Right forelimb (tissue), 1 donor: ENCODE results near the gene COL12A1.

Experiments
- DNase-seq: peaks from one replicate; pipeline ENCODE4 v3.0.0-alpha.2; 2018

The COL12A1 gene

DNA sequence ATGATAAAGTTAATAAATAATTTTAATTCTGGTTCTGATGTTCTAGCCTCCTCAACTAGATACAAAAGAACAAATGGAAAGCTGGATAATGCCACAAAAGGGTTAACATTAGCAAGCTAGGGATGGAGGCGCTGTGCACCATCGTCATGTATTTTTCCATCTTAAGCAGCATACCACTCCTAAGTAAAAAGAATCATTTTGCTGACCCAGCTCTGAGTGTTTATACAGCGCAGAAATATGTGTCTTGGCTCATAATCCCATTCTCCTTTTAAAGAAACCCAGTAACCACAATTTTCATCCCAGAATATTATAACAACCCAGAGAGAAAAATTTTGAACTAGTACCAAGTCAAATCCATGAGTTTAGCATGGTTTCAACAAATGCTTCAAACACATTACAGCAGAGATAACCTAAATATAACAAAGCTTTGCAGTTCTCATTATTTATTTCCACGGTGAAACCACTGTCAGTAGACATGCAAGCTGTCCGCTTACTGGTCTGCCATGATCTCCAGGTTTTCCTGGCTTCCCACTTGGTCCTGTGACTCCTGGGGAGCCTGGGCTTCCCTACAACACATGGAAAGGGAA lies 111.1 kb downstream of the COL12A1 start:
- DNase-seq = no peak

DNA sequence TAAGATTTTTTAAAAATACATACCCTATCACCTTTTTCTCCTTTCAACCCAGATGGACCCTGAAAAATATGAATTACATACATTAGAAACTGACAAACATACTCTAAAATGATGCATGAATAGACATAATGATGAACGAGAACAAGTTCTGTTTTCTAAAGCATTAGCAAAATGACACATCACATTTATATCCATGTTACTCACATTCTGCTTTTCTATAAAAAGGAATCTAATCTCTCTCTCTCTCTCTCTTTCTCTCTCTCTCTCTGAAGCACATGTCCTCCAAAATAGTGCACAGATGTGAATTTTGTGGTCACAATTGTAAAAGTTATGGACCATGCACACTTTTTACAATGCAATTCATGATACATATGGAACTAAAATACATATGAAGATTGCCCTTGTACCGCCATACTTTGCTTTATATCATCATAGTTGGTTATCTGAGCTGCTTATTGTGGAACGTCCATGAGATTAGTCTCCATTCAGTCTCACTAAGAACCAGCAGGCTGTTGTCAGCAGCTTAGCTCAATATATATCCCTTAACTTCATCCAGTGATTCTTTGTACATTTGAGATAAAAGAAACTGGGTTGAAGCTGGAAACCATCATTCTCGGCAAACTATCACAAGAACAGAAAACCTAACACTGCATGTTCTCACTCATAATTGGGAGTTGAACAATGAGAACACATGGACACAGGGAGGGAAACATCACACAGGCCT lies 114.2 kb downstream of the COL12A1 start:
- no peak for DNase-seq

DNA sequence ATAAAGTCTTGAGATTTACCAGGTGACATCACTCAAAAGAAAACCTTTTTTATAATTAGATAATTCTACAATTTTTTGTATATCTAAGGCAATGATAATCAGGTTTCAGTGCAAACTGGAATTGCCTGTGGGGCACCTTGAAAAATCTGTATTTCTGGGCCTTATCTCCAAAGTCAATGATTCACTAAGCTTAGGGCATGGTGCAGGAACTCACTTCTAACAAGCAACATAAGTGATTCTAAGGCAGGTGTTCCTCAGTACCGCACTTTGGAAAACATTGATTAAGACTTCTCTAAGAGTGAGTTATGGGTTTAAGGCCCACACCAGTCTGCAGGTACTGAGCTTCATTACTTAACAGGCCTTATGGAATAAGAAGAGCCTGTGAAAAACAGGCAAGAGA lies 115.3 kb downstream of the COL12A1 start:
- DNase-seq = no peak

DNA sequence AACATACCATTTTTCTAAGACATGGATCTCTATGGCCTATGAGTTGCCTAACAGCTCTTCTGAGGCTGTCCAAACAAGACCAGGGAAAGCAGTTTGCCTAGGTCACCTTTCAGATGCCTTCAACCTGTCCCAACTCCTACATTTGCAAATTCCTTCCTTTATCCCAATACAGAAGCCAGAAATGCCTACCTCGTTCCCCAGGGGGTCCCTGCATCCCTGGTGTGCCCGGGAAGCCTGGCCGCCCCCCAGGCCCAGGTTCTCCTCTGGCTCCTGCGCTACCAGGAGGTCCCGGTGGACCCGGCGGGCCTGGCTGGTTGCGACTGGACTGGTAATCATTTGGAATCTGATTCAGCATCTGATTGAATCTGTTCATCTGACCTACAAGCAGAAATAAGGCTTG lies 115.9 kb downstream of the COL12A1 start:
- no peak for DNase-seq

DNA sequence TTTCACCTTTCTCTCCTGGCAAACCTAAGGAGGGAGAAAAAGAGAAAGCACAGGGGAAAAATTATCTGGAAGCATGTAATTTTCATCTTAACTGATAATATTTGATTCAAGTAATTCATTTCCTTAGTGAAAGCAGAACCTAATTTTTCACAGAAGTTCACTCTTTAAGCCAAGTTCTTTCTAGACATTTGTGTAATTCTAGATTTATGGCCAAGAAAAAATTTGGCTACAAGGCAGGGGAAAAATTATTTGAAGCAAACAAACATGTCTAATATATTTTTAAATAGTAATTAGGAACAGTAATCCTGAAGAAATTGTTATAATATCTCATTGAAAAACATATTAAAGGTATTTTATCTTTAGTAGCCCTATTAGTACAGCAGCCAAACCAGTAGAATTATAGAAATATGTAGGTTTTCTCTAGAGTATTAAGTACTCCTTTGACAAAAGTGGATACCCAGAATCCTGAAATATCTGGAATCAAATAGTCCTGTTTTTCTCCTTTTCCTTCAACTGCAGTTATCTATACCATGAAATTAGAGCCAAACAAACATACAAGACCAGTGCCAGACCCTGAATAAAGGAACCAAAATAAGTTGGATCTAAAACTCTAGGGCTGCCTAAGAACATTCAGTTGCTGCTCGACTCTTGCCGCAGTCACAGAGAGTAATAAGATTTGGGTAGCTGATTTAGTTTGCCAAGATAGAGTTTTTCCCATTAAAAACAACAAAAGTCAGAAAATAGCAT lies 116.5 kb downstream of the COL12A1 start:
- DNase-seq = no peak

DNA sequence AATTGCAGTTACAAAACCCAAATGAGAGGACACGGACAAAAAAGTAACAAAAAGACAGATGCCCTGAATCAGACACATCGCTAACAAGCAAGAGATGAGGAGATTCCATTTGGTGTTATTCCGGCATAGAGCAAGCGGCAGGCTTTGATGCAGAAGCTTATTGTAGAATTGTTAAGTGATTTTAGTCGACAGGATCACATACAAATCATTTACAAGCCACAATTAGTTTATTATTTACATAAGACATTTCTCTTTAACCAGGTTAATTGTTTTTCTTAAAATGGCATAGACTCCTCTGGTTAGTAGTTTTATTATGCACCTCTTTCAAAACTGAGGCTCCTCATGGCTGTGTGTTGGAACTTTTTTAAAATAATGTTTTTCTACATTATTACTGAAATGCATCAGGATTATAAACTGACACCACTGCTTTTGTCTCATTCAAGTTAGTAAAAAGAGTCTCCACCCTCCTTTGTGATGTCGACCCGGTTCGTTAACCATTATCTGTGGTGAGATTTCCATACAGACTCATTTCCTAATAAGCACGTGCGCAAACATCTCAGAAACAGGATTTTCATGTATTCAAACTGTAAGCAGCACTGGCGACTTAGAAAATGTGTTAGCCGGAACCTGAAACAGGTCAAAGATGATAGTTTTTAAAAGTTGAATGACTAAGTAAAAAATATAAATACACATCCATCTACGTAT lies 119.8 kb downstream of the COL12A1 start:
- no peak for DNase-seq

DNA sequence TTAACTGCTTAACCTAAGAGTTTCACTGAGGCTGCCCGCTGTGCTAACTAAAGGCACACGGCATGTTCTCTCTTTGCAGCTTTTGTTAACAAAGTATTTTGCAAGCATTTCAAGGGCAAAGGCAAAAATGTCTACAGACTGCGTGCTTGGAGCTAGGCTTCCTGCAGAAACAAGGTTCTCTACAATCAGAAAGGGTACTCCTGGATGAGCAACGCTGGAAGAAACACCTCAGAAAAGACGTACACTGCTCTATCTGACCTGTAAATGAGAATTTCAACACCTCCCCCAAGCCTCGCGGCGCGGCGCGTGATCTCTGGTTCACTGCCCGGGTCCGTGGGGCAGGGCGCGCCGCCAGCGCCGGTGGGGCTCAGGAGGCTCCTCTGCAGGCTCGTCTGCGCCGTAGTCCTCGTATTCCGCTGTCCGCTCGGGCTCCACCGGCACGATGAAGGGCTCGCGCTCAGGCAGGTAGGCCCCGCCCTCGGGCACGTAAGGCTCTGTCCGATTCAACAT lies 120.9 kb downstream of the COL12A1 start:
- no peak for DNase-seq

DNA sequence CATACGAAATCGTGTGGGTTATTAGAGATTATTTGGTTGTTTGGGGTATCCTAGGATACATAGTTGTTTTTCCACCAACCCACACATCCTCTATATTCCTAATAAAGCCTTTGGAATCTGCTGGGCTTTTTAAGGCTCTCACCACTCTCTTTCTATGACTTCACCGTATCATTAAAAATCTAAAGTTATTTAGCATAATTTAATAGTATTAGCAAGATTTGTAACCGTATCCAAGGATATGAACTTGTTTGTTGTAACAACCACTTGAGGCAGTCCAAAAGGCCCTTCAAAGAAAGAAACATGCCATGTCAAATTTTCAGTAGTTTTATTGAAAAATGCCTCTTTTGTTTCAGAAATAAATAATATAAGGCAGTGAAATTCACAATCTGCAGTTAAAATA lies 121.8 kb downstream of the COL12A1 start:
- no peak for DNase-seq

DNA sequence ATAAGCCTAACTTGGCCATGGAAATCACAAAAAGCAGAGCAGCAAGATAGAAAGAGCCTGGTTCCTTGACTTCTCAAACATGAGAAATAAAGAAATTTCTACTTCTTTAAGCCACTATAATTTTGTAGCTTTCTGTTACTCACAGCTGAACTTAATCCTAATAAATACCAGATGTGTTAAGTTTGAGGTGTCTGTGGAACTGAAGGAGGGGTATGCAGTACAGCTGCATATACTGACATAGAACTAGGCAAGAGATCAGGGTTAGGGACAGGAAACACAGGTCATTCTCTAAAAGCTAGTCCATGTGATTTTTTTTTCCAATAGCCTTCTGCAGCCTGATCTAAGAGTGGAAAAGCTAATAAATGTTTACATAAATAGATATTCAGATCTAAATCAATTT lies 123.9 kb downstream of the COL12A1 start:
- DNase-seq = no peak

DNA sequence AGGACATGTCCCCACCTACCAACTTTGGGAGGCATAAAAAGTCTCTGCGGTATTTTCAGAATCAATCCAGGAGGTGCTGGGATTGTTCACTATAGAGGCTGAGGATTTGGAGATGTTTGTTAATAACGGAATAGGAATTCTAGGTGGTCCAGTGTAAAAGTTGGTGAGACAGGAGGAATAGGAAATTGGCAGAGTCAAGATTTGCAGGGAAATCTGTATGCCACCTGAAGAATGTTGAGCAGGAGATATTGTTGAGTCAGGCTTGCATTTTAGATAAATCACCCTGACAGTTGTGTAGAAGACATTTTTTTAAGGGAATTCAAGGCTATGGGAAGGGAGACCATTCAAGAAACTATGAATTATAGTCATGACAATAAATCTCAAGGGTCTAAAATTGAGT lies 124.8 kb downstream of the COL12A1 start:
- no peak for DNase-seq

DNA sequence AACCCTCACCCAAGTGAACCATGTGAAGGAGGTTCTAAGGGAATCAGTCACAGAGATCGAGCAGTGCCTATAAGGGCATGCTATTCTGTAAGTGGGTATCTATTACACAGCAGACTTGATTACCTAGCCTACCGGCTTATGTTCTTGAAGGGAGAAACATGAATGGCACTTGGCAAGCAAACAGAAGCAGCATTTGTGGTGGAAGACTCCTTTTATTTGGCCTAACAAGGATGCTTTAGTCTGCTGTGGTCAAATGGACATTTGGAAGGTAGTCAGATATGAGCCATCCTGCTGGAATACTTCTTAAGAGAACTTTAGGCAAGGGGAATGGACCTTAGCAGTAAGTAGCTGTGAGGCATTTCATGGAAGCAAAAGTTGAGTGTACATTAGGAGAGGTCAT lies 126.3 kb downstream of the COL12A1 start:
- DNase-seq = no peak

DNA sequence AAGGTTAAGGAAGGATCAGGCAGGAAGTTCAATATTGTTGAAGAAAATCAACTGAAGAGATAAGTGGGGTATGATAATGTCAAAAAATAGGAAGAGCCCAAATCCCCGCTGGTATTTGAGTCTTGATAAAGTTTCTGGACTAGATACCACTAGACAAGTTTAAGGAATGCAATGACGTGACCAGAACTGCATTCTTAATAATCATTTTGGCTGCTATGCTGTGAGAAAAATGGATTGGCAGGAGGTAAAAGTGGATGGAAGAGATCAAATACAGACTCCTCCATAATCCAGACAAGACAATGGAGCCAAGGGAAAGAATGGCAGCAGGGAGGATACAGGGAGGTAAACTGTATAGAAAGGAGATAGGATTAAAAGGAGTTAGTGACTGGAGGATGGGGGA lies 128.2 kb downstream of the COL12A1 start:
- no peak for DNase-seq

DNA sequence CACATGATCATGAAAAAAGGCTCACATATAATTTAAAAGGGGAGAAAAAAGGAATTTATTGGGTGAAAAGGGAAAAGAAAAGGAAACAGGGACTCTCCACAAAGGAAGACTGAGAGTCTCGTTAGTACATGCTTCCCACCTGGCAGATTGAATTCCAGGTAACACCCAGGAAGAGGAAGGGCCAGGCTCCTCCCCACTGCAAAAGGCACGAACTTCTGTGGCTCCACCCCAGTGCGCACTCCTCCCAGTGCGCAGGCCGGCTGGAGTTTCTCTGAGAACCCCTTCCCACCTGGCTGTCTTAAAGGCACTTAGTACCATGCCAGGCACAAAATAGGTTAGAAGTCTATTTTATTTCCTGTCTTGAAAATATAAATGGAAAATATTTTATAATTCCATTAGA lies 129.8 kb downstream of the COL12A1 start:
- no peak for DNase-seq

DNA sequence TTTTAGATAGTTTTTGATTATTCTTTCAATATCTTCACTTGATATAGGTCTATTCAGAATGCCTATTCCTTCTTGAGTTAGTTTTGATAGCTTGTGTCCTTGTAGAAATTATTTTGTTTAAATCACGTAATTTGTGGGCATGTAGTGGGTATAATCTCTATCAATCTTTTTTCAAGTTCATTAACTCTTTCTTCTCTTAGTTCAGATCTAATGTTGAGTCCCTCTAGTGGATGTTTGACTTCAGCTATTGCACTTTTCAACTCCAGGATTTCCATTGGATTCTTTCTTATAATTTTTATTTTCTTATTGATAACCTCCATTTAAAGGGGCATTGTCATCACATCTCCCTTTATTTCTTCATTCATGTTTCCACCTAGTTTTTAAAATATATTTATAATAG lies 135.6 kb downstream of the COL12A1 start:
- DNase-seq = no peak

DNA sequence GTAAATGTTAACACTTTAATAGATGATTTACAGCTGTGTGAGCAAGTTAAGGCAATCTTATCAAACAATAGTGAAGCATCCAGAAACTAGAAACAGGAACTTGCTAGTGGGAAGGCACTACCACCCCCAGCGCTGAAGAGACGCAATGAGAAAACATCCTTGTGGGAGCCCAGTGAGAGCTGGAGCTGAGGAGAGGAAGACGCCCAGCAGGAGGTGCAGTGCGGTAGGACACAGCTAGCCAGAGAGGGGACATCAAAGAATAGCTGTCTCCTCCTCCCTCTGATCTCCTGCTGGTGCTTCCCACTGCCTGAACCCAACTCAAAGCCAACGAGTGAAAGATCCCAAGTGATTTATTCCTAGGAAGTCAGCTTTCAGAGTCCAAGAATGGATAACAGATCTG lies 140.3 kb downstream of the COL12A1 start:
- DNase-seq = no peak

DNA sequence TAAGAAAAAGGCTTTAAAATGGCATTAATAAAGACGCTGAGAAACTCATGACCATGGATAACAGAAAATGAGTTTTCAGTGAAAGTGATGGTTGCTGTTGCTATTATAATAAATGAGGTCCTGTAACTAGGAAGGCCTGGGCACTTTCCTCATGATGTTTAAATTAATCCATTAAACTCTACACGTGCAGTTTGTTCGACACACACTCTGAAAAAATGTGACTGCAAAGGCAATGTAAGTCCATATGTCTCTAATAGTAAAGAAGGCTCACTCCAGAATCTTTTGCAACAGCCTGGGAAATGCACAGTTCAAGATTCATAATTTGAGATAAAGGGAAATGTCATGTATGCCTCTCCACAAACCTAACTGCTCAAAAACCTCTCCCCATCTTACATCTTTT lies 153.4 kb downstream of the COL12A1 start:
- no peak for DNase-seq

DNA sequence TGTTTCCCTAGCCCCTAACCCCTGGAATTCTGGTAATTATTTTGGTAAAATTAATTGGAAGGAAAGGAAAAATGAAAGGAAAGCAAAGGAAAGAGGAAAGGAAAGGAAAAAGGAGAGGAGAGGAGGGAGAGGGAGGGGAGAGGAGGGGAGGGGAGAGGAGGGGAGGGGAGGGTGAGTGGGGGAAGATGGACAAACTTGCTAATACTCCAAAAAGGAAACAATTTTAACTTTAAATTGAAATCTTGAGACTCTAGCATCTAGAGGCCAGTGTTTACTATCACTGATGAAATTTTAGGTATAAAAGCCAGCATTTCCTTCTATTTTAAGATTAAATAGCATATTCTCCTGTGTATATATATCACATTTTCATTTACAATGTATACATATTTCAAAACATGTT lies 156.5 kb downstream of the COL12A1 start:
- no peak for DNase-seq

DNA sequence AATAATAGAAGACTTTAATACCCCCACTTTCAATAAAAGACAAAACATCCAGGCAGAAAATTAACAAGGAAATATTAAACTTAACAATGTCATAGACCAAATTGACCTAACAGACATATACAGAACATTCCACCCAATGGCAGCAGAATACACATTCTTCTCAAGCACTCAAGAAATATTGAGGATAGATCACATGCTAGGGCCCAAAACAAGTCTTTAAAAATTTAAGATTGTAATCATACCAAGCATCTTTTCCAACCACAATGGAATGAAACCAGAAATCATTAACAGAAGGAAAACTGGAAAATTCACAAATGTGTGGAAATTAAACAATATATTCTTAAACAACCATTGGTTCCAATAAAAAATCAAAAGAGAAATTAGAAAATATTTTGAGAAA lies 161.0 kb downstream of the COL12A1 start:
- no peak for DNase-seq

DNA sequence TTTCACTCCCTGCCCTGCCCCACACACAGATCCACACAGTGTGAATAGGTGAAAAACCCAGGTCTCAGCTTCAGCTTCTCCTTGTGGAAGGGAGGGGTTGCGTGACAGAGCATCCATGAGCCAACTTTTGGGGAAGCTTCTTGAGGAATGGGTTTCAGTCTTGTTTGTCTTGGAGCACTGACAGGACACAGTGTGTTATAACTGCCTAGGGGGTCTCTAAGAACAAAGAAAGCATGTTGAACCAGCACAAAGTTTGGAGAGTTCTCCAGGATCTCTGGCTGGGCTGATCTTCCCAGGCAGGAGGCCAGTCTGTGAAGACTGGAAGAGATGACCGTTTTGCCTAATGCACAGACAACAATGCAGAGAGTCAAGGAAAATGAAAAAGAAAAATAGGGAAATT lies 164.5 kb downstream of the COL12A1 start:
- no peak for DNase-seq
